Esophagus muscularis mucosa (tissue), 4 donors: Measurements from ENCODE around the gene TPD52L1. TPM values are rescaled to one million over a fixed set of nuclear protein-coding genes. Genes with fewer than 3 reads are reported as not detected.

Experiments
- DNase-seq: peaks from one replicate; pipeline ENCODE4 v3.0.0-alpha.2; 2017; ENCODE audit errors: extremely low spot score
- H3K27ac ChIP-seq, 4 donors: fragments of 200-600 bp; sonication (generic); replicated peaks in 1 of 4; 1 replicate in 3 of 4; 2 replicates in 1 of 4; pipeline ENCODE4 v1.5.1; 2016 to 2019; ENCODE audit warnings: mild to moderate bottlenecking in 1 of 4
- H3K27me3 ChIP-seq, 4 donors: fragments of 200-600 bp; sonication (generic); one replicate each; pipeline versions ENCODE4 v1.5.1 to v1.6.0; 2016 to 2019
- H3K36me3 ChIP-seq, 4 donors: fragments of 200-600 bp; sonication (generic); one replicate each; pipeline ENCODE4 v1.5.1; 2016 to 2019
- H3K4me1 ChIP-seq, 4 donors: fragments of 200-600 bp; sonication (generic); one replicate each; pipeline ENCODE4 v1.5.1; 2016 to 2019
- H3K4me3 ChIP-seq, 4 donors: fragments of 200-600 bp; sonication (generic); 1 replicate in 2 of 4; 2 replicates in 2 of 4; pipeline ENCODE4 v1.5.1; 2016 to 2019; ENCODE audit warnings: mild to moderate bottlenecking in 4 of 4, moderate library complexity in 1 of 4
- H3K9me3 ChIP-seq, 4 donors: fragments of 200-600 bp; sonication (generic); 1 replicate in 3 of 4; 2 replicates in 1 of 4; pipeline ENCODE4 v1.5.1; 2016 to 2019
- CTCF ChIP-seq, 3 experiments: fragments of 200-600 bp in 2 of 3; fragments of 450-650 bp in 1 of 3; sonication (generic) in 2 of 3; IDR thresholded peaks; one replicate each; pipeline ENCODE4 v1.5.1; 2017 to 2019; ENCODE audit warnings: antibody characterized with exemption in 3 of 3, mild to moderate bottlenecking in 2 of 3, moderate library complexity in 1 of 3
- EP300 ChIP-seq: sonication (generic); formaldehyde crosslinking; IDR thresholded peaks from one replicate; pipeline ENCODE4 v1.6.1; 2017; ENCODE audit warnings: antibody characterized with exemption
- POLR2A ChIP-seq: fragments of 450-650 bp; IDR thresholded peaks from one replicate; pipeline ENCODE4 v1.6.1; 2017; ENCODE audit warnings: antibody characterized with exemption, moderate library complexity, mild to moderate bottlenecking, low read depth
- POLR2AphosphoS5 ChIP-seq, 2 donors: sonication (generic); formaldehyde crosslinking; IDR thresholded peaks; one replicate each; pipeline ENCODE4 v1.6.1; 2017; ENCODE audit warnings: antibody characterized with exemption in 2 of 2
- WGBS: methylation state at CpG from one replicate; pipeline ENCODE4 v1.1.5; 2018; 5-methylcytosine and 5-hydroxymethylcytosine counted together
- intact Hi-C: fragments of 100-400 bp; cut with DNase I; formaldehyde crosslinking; loops from one replicate; pipeline ENCODE4 v1.15.1; 2023
- total RNA-seq, 4 donors: library from RNA; depleted of rRNA; stranded (reverse); fragments of >200 nt; gene quantifications; one replicate each; pipeline versions ENCODE4 v1.1.0 to v1.2.1, GENCODE V29; 2016

TPD52L1 gene
- total RNA-seq, 4 donors from 2014 or later: 18.7 to 46.4 (median 31.1) TPM

DNA sequence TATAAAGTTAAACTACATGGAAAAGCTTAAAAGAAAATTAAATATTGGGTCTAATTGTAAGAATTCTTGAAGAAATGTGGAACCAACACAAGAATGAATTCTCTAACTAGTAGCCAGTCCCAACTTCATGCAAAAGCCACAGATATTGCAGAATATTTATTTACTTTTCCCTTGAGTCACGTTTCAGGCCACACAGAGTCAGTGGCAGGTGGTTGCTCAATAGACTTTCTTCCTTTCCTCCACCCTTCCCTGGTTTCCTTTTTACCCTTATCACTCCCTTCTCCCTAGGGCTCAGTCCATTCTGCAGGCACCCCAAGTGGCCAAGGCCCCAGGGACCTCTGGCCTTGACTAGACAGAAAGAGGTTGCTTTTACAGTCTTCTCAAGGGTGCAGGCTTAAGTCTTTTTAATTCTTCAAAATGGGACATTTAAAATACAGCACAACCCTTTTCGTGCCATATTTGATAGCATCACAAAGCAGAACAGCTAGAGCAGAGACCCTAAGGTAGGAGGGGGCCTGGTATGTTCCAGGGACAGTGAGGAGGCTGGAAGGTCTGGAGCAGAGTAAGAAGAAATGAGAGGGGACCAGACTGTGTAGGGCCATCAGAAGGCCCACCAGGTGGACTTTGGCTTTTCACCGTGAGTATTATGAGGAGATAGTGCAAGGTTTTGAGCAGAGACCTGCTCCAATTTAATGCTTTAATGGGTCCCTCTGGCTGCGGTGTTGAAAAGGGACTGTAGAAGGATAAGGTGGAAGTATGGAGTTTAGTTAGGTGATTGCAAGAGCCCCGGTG, 83.2 kb downstream of the TPD52L1 start:
- Histone ChIP-seq H3K27ac (no peak overlapping the region), H3K9me3 (peaks cover 0 to 14% (median 4%) of the 10 kb centered on the region in 4 donors), H3K4me1 (peaks cover 0 to 13% (median 1%) of the 10 kb centered on the region in 4 donors), H3K36me3 (no peaks in the 10 kb centered on the region), H3K4me3 (no peak overlapping the region), H3K27me3 (no peaks in the 10 kb centered on the region)
- TF ChIP-seq POLR2A (no peak), POLR2AphosphoS5 (IDR thresholded peaks at IDR 0.05) (no peak), EP300 (no peak), CTCF (IDR thresholded peaks at IDR 0.05) (no peak)
- intact Hi-C loops: no loop called here
- no peak for DNase-seq
- WGBS: 84% methylated on average over 5 of the region's 5 CpGs

GRCh38 chr6:125237764-125238163, 84.2 kb downstream of the TPD52L1 start:
- intact Hi-C loops: no loop called here
- Histone ChIP-seq H3K27me3 (no peaks in the 10 kb centered on the region), H3K9me3 (peaks cover 0 to 18% (median 7%) of the 10 kb centered on the region in 4 donors), H3K4me3 (no peak overlapping the region), H3K4me1 (peaks cover 0 to 5% (median 0%) of the 10 kb centered on the region in 4 donors), H3K36me3 (no peaks in the 10 kb centered on the region), H3K27ac (no peak overlapping the region)
- 86% methylated on average over 4 of the region's 4 CpGs for WGBS
- TF ChIP-seq CTCF (IDR thresholded peaks at IDR 0.05) (no peak), POLR2AphosphoS5 (IDR thresholded peaks at IDR 0.05) (no peak), POLR2A (no peak), EP300 (no peak)
- no peak for DNase-seq

DNA sequence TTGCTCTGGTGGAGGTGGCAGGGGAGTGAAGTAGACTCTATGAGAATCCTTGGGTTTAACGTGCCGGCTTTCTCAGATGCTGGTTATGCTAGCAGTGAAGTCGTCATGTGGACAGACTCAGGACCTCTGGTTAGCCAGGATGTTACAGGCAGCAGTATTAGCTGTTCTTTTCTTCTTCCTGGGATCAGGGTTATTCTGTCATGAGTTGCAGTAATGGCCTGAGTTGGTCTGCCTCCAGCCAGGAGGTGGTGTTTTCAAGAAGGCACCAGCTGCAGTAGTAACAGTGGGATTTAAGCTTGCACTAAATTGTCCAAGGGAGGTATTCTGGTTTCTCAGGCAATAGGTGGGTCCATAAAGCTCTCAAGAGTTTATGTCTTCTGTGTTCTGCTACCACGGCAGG, 91.5 kb downstream of the TPD52L1 start:
- Histone ChIP-seq H3K4me1 (no peaks in the 10 kb centered on the region), H3K27me3 (no peaks in the 10 kb centered on the region), H3K36me3 (no peaks in the 10 kb centered on the region), H3K27ac (no peak overlapping the region), H3K9me3 (peaks cover 0 to 22% (median 8%) of the 10 kb centered on the region in 4 donors), H3K4me3 (no peak overlapping the region)
- TF ChIP-seq POLR2AphosphoS5 (IDR thresholded peaks at IDR 0.05): no peak
- no peak for TF ChIP-seq EP300
- no peak for TF ChIP-seq POLR2A
- no peak for TF ChIP-seq CTCF (IDR thresholded peaks at IDR 0.05)
- DNase-seq: no peak
- 87% methylated on average over 4 of the region's 4 CpGs for WGBS
- intact Hi-C loops: no loop called here

DNA sequence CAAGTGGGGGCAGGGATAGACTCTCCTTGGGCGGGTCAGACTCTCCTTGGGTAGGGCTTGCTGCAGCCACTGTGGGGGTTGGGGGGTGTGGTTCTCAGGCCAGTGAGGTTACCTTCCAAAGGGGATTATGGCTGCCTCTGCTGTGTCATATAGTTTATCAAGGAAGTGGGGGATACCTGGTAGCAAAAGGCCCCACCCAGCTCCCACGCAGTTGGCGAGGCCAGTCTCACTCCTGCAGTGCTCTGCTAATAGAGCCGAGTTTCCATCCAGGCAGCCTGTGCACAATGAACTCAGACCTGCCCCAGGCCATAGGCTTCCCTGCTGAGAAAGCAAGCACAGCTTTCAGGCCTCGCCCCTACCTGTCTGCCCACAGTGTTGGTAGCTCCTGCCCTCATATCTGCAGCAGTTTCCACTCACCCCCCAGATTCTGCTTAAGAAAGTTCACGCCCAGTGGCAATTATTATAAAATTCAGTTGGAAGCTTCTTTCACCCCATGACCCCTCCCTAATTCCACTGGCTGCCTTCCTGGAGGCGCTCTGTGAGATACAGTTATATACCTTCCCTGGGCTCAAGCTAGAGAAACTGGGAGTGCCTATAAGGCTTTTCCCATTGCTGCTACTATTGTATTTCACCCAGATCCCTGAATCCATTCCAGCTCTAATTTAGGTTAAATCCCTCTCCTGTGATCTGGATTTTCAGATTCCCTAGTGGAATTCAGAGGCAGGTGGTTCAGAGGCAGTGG, 92.1 kb downstream of the TPD52L1 start:
- no peak for DNase-seq
- WGBS: 87% methylated on average over 6 of the region's 7 CpGs

More for the DNA sequence above, 92.1 kb downstream of the TPD52L1 start:
- Histone ChIP-seq H3K27me3 (no peaks in the 10 kb centered on the region), H3K9me3 (peaks cover 0 to 19% (median 5%) of the 10 kb centered on the region in 4 donors), H3K4me1 (no peaks in the 10 kb centered on the region), H3K36me3 (no peaks in the 10 kb centered on the region), H3K27ac (no peak overlapping the region), H3K4me3 (no peak overlapping the region)
- TF ChIP-seq EP300 (no peak), POLR2AphosphoS5 (IDR thresholded peaks at IDR 0.05) (no peak), POLR2A (no peak), CTCF (IDR thresholded peaks at IDR 0.05) (no peak)
- intact Hi-C loops: no loop called here
